ENCODE results near the gene INSL3. TPM values are rescaled to one million over a fixed set of nuclear protein-coding genes. Genes with fewer than 3 reads are reported as not detected.

Gene INSL3
- total RNA-seq, 6 donors from 2014 or later: 0.57 TPM; not detected in 5

GRCh38 chr19:17807731-17808316, 13.5 kb downstream of the INSL3 start:
- Histone ChIP-seq H3K36me3 (no peaks in the 10 kb centered on the region), H3K4me1 (peaks cover 0 to 4% (median 0%) of the 10 kb centered on the region in 4 donors), H3K27me3 (peaks cover 0 to 6% (median 3%) of the 10 kb centered on the region in 4 donors), H3K4me3 (no peak overlapping the region), H3K27ac (no peak overlapping the region), H3K9me3 (no peaks in the 10 kb centered on the region)
- ATAC-seq (ENCODE audit: low FRiP score in 2 of 2) (no peak), DNase-seq (peak in 1 of 2 donors; percentile 77)
- 54 to 66% methylated on average over 22 to 35 of the region's 38 CpGs for WGBS, 2 donors
- TF ChIP-seq POLR2AphosphoS5 (IDR thresholded peaks at IDR 0.05): no peak
- TF ChIP-seq, protein P1, sequence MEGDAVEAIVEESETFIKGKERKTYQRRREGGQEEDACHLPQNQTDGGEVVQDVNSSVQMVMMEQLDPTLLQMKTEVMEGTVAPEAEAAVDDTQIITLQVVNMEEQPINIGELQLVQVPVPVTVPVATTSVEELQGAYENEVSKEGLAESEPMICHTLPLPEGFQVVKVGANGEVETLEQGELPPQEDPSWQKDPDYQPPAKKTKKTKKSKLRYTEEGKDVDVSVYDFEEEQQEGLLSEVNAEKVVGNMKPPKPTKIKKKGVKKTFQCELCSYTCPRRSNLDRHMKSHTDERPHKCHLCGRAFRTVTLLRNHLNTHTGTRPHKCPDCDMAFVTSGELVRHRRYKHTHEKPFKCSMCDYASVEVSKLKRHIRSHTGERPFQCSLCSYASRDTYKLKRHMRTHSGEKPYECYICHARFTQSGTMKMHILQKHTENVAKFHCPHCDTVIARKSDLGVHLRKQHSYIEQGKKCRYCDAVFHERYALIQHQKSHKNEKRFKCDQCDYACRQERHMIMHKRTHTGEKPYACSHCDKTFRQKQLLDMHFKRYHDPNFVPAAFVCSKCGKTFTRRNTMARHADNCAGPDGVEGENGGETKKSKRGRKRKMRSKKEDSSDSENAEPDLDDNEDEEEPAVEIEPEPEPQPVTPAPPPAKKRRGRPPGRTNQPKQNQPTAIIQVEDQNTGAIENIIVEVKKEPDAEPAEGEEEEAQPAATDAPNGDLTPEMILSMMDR (IDR thresholded peaks at IDR 0.05): no peak
- no peak for TF ChIP-seq POLR2A (IDR thresholded peaks at IDR 0.05)
- TF ChIP-seq EP300 (IDR thresholded peaks at IDR 0.05): no peak

DNA sequence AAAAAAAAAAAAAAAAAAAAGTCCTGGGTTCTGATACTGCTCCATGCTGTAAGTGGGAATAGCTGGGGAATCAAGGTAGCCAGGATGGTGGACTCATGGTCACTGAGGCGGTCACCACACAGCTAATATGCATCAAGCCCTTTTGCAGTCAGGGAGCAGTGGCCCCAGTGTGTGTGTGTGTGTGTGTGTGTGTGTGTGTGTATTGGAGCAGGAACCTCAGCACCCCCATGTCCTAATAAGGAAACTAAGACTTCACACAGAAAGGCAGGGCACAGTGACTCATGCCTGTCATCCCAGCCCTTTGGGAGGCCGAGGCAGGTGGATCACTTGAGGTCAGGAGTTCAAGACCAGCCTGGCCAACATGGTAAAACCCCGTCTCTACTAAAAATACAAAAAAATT, 14.4 kb downstream of the INSL3 start:
- TF ChIP-seq POLR2AphosphoS5 (IDR thresholded peaks at IDR 0.05) (no peak), EP300 (IDR thresholded peaks at IDR 0.05) (no peak), POLR2A (IDR thresholded peaks at IDR 0.05) (no peak)
- TF ChIP-seq, protein P1 (IDR thresholded peaks at IDR 0.05): no peak
- Histone ChIP-seq H3K4me1 (peaks cover 0 to 4% (median 0%) of the 10 kb centered on the region in 4 donors), H3K36me3 (no peaks in the 10 kb centered on the region), H3K27ac (no peak overlapping the region), H3K9me3 (no peaks in the 10 kb centered on the region), H3K27me3 (peaks cover 0 to 6% (median 3%) of the 10 kb centered on the region in 4 donors), H3K4me3 (no peak overlapping the region)
- WGBS, 2 donors: 54 to 55% methylated on average over 3 of the region's 3 CpGs
- no peak for DNase-seq
- no peak for ATAC-seq (ENCODE audit: low FRiP score in 2 of 2)

DNA sequence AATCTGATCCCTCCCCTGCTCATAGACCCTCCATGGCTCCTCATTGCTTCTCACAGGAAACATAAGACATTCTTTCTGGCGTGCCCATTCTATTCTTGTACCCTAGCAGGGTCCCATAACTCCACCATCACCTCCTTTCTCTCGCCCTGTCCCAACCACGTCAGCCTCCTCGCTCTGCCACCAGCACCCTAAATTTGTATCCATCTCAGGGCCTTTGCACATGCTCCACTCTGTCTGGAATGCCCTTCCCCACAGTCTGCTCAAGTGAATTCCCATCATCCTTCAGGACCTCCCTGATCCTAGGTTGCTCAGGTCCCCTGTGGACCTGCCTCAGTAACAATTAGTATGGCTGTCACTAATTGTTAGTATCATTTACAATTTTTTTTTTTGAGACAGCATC, 15.9 kb downstream of the INSL3 start:
- DNase-seq (no peak), ATAC-seq (ENCODE audit: low FRiP score in 2 of 2) (no peak)
- Histone ChIP-seq H3K36me3 (no peaks in the 10 kb centered on the region), H3K4me3 (no peak overlapping the region), H3K27ac (no peak overlapping the region), H3K4me1 (peaks cover 0 to 4% (median 0%) of the 10 kb centered on the region in 4 donors), H3K27me3 (peaks cover 0 to 6% (median 3%) of the 10 kb centered on the region in 4 donors), H3K9me3 (no peaks in the 10 kb centered on the region)
- TF ChIP-seq POLR2AphosphoS5 (IDR thresholded peaks at IDR 0.05) (no peak), POLR2A (IDR thresholded peaks at IDR 0.05) (no peak), EP300 (IDR thresholded peaks at IDR 0.05) (no peak)
- TF ChIP-seq, protein P1 (IDR thresholded peaks at IDR 0.05): no peak
- 91 to 96% methylated on average over 4 of the region's 4 CpGs for WGBS, 2 donors

DNA sequence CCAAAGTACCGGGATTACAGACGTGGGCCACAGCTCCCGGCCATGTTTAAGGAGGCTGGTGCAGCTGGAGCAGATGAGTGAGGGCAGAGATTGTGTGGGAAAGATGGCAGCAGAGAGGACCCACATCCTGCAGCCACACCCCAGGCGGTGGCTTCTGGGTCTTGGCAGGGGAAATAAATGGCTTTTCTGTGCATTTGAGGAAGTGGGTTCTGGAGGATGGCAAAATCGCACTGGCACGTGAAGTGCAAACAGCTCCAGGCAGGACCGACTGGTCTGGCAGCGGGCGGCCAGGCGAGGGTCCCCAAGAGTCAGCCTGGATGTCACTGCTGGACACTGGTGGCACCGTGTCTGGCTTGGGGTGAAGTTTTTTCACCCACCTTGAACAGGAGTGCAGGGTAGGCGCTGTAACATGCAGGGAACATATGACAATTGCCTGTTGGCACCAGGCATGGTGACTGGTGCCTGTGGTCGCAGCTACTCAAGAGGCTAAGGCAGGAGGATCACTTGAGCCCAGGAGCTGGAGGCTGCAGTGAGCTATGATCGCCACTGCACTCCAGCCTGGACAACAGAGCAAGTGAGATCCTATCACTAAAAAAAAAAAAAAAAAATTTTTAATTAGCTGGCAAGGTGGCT, 17.9 kb downstream of the INSL3 start:
- peaks cover 0 to 6% (median 3%) of the 10 kb centered on the region in 4 donors for H3K27me3 ChIP-seq
- WGBS, 2 donors: 38% methylated on average over 9 to 14 of the region's 14 CpGs
- ATAC-seq (ENCODE audit: low FRiP score in 2 of 2): peak in 1 of 2 donors; percentile 58

More for the DNA sequence above, 17.9 kb downstream of the INSL3 start:
- TF ChIP-seq EP300 (IDR thresholded peaks at IDR 0.05): no peak
- no peak for TF ChIP-seq POLR2AphosphoS5 (IDR thresholded peaks at IDR 0.05)
- no peak for TF ChIP-seq POLR2A (IDR thresholded peaks at IDR 0.05)
- TF ChIP-seq, protein P1 (IDR thresholded peaks at IDR 0.05): no peak
- H3K27ac ChIP-seq: no peak overlapping the region
- H3K4me3 ChIP-seq: no peak overlapping the region
- H3K36me3 ChIP-seq: no peaks in the 10 kb centered on the region
- DNase-seq: peak; percentile 58 to 76
- H3K9me3 ChIP-seq: no peaks in the 10 kb centered on the region
- peaks cover 0 to 4% (median 0%) of the 10 kb centered on the region in 4 donors for H3K4me1 ChIP-seq

Measured in upper lobe of left lung (tissue), 6 donors.